ENCODE data around the gene LOXL3.
A peak's percentile ranks its signal among the peaks of the same experiment; 100 is the strongest.
"Not testable (repeated sequence)": the region's sequence is repeated elsewhere in the genome, so short reads cannot be mapped to it uniquely, and the experiment has no call there.

LOXL3 gene

GRCh38 chr2:74488643-74489481, 64.9 kb downstream of the LOXL3 start:
- no peak for DNase-seq (ENCODE audit: low spot score)

- no peak for DNase-seq (ENCODE audit: low spot score)
Measured at GRCh38 chr2:74486141-74486540, 67.6 kb downstream of the LOXL3 start.

GRCh38 chr2:74483675-74484164, 70.0 kb downstream of the LOXL3 start:
- not testable (repeated sequence) for DNase-seq (ENCODE audit: low spot score)

GRCh38 chr2:74482801-74483674, 70.7 kb downstream of the LOXL3 start, which contains the start of the genes CCDC142 and TTC31:
Gene CCDC142, minus strand, starts transcription at chr2:74482998. Its CDS starts 161 bp downstream, at chr2:74482837.
Gene TTC31, plus strand, starts transcription at chr2:74483081. Its CDS starts 15 bp downstream, at chr2:74483096.
- DNase-seq (ENCODE audit: low spot score): peak; percentile 97
